ENCODE results near the gene DENND1B.

DNA sequence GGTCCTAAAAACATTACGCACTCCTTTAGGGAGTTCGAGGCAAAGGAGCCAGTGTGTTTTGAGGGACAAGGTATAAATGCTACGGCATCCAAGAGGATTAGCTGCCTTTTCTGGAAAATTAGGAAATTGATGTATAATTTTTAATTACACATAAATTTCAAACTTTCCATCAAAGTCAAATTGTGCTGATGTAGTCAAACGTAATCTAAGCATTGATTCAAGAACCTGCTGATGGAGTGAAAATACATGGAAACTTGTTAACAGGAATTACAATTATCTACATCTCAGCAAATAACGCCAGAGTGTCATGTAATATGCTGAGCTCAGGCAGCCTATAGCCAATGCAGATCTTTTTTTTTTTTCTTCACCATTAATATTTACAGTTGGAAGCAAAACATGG lies 312.7 kb downstream of the DENND1B start:
- TF ChIP-seq, protein P1, sequence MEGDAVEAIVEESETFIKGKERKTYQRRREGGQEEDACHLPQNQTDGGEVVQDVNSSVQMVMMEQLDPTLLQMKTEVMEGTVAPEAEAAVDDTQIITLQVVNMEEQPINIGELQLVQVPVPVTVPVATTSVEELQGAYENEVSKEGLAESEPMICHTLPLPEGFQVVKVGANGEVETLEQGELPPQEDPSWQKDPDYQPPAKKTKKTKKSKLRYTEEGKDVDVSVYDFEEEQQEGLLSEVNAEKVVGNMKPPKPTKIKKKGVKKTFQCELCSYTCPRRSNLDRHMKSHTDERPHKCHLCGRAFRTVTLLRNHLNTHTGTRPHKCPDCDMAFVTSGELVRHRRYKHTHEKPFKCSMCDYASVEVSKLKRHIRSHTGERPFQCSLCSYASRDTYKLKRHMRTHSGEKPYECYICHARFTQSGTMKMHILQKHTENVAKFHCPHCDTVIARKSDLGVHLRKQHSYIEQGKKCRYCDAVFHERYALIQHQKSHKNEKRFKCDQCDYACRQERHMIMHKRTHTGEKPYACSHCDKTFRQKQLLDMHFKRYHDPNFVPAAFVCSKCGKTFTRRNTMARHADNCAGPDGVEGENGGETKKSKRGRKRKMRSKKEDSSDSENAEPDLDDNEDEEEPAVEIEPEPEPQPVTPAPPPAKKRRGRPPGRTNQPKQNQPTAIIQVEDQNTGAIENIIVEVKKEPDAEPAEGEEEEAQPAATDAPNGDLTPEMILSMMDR (IDR thresholded peaks at IDR 0.05): no peak
- TF ChIP-seq EP300 (IDR thresholded peaks at IDR 0.05): no peak
